ENCODE measurements around the gene LRRC4C. TPM values are rescaled to one million over a fixed set of nuclear protein-coding genes. Genes with fewer than 3 reads are reported as not detected.

Gene LRRC4C
- total RNA-seq, 1 experiment from 2014 or later = 0.13 TPM

DNA sequence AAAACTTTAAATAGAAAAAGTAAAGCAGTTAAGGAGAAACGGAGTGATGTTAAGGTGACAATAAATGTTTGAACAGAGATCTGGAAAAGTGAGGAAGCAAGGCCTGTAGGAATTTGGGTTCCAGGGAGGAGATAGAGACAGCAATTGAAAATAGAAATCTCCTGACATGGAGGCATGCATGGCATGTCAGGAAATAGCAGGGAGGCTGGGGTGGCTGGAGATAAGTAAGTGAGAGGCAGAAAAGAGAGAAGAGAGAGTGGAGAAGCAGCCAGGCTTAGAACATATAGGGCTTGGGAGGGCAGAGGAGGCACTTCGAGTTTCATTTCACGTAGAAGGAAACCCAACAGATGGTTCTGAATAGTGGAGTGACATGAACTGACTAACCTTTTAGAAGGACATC is 185.5 kb downstream of the LRRC4C start:
- H3K4me1 Mint-ChIP-seq = peaks cover 0 to 2% of the 10 kb centered on the region in 2 experiments; a peak in 1 of 4 replicates
- no CpG with 5 or more reads among the region's 3 CpGs for WGBS (ENCODE audit: extremely low coverage, insufficient read length, low lambda C conversion rate)
- Histone ChIP-seq H3T11ph (ENCODE audit: low read length) (no peak overlapping the region), H4K8ac (replicated peaks; ENCODE audit: insufficient read length, low read depth, low read length) (no peak overlapping the region), H3K79me2 (ENCODE audit: insufficient read depth, low read length) (no peaks in the 10 kb centered on the region), H3K14ac (ENCODE audit: insufficient read depth, low read length) (no peak overlapping the region), H3K4me2 (ENCODE audit: insufficient read depth, insufficient read length, low read length) (no peak overlapping the region), H3K4ac (ENCODE audit: low read depth, low read length) (no peak overlapping the region), H3K79me1 (ENCODE audit: insufficient read depth, low read depth, low read length, poor library complexity, severe bottlenecking) (no peaks in the 10 kb centered on the region), H4K5ac (ENCODE audit: insufficient read length, low read depth, low read length) (no peak overlapping the region), H2AFZ (ENCODE audit: low read length) (no peak overlapping the region), H3K56ac (ENCODE audit: insufficient read length, low read depth, low read length) (no peak overlapping the region), H3K18ac (ENCODE audit: insufficient read length, low read depth, low read length) (no peak overlapping the region), H2BK120ac (ENCODE audit: low read depth, low read length, poor library complexity, severe bottlenecking) (no peak overlapping the region), H3K4me1 (ENCODE audit: insufficient read depth, low read length) (no peaks in the 10 kb centered on the region), H3K9ac (ENCODE audit: extremely low read depth, insufficient read length, low read length) (no peak overlapping the region), H3K27ac (ENCODE audit: insufficient read length, low read depth, low read length) (no peak overlapping the region), H3K23me2 (ENCODE audit: insufficient read length, low read depth, low read length, poor library complexity, severe bottlenecking) (no peaks in the 10 kb centered on the region), H3K27me3 (ENCODE audit: insufficient read depth, low read length) (no peaks in the 10 kb centered on the region), H4K20me1 (ENCODE audit: control insufficient read depth, insufficient read depth, insufficient read length) (no peaks in the 10 kb centered on the region), H2AK5ac (ENCODE audit: insufficient read length, low read length) (no peak overlapping the region), H2BK12ac (ENCODE audit: insufficient read length, low read depth, low read length) (no peak overlapping the region), H2BK20ac (ENCODE audit: low read depth, low read length, poor library complexity, severe bottlenecking) (no peak overlapping the region), H3K23ac (ENCODE audit: insufficient read length, low read depth, low read length) (no peak overlapping the region), H4K91ac (ENCODE audit: insufficient read length, low read depth, low read length) (no peak overlapping the region), H3K9me3 (ENCODE audit: control insufficient read depth, low read depth, low read length) (no peaks in the 10 kb centered on the region), H2BK15ac (ENCODE audit: low read depth, low read length) (no peak overlapping the region), H2BK5ac (ENCODE audit: insufficient read length, low read length) (no peak overlapping the region)
- H3K9me3 Mint-ChIP-seq = no peaks in the 10 kb centered on the region; a peak in 1 of 5 replicates
- no peak for DNase-seq
- TF ChIP-seq, protein P1, sequence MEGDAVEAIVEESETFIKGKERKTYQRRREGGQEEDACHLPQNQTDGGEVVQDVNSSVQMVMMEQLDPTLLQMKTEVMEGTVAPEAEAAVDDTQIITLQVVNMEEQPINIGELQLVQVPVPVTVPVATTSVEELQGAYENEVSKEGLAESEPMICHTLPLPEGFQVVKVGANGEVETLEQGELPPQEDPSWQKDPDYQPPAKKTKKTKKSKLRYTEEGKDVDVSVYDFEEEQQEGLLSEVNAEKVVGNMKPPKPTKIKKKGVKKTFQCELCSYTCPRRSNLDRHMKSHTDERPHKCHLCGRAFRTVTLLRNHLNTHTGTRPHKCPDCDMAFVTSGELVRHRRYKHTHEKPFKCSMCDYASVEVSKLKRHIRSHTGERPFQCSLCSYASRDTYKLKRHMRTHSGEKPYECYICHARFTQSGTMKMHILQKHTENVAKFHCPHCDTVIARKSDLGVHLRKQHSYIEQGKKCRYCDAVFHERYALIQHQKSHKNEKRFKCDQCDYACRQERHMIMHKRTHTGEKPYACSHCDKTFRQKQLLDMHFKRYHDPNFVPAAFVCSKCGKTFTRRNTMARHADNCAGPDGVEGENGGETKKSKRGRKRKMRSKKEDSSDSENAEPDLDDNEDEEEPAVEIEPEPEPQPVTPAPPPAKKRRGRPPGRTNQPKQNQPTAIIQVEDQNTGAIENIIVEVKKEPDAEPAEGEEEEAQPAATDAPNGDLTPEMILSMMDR (conservative IDR thresholded peaks at IDR 0.05) = no peak
- H3K27ac Mint-ChIP-seq = no peak overlapping the region
- H3K4me3 Mint-ChIP-seq = no peak overlapping the region
- no peaks in the 10 kb centered on the region for H3K27me3 Mint-ChIP-seq (ENCODE audit: low read depth)
- no peaks in the 10 kb centered on the region; a peak in 2 of 7 replicates for H3K36me3 Mint-ChIP-seq (ENCODE audit: insufficient read depth in 1 of 3, low read depth in 3 of 3)

Data from H9 (cell line).